Measurements from ENCODE around the gene RNF44. TPM values are rescaled to one million over a fixed set of nuclear protein-coding genes. Genes with fewer than 3 reads are reported as not detected.

Gene RNF44
- total RNA-seq (2021; fragmentation: NEBNext Ultra II Directional; extraction: Animal tissue kit (Norgen Biotek cat#: 25700)): 10 to 100 TPM; 10.6 to 13.4 (median 11.3) TPM
- long read RNA-seq, partial matches to known transcripts: 0 of 7 reads
- long read RNA-seq, other reads (novel, unspliced or antisense): 7 of 7 reads

- no peak for TF ChIP-seq CTCF (IDR thresholded peaks at IDR 0.05)
- Mint-ChIP-seq H3K27me3 (ENCODE audit: insufficient read depth) (peaks cover 6% of the 10 kb centered on the region), H3K36me3 (ENCODE audit: low read depth) (no peaks in the 10 kb centered on the region), H3K4me1 (ENCODE audit: low read depth) (peaks cover 51% of the 10 kb centered on the region), H3K27ac (peak within 1 kb of the TSS; percentile 98), H3K4me3 (peak within 1 kb of the TSS; percentile 95), H3K9me3 (no peaks in the 10 kb centered on the region)
- DNase-seq: peak; percentile 96
Observed at GRCh38 chr5:176536902-176537553, at the start of gene RNF44. RNF44 (minus strand) TSS chr5:176537402; CDS start chr5:176532472, 4,930 bp downstream.

GRCh38 chr5:176583076-176583475 lies 45.9 kb upstream of the RNF44 start:
- no peak for TF ChIP-seq CTCF (IDR thresholded peaks at IDR 0.05)
- H3K27me3 Mint-ChIP-seq (ENCODE audit: insufficient read depth): peaks cover 11% of the 10 kb centered on the region
- H3K36me3 Mint-ChIP-seq (ENCODE audit: low read depth): no peaks in the 10 kb centered on the region
- H3K4me3 Mint-ChIP-seq: no peak overlapping the region
- H3K9me3 Mint-ChIP-seq: peaks cover 11% of the 10 kb centered on the region
- no peaks in the 10 kb centered on the region for H3K4me1 Mint-ChIP-seq (ENCODE audit: low read depth)
- no peak overlapping the region for H3K27ac Mint-ChIP-seq
- no peak for DNase-seq

GRCh38 chr5:176581361-176581760 lies 44.2 kb upstream of the RNF44 start:
- DNase-seq: no peak
- H3K27ac Mint-ChIP-seq: no peak overlapping the region
- H3K36me3 Mint-ChIP-seq (ENCODE audit: low read depth): no peaks in the 10 kb centered on the region
- H3K4me1 Mint-ChIP-seq (ENCODE audit: low read depth): no peaks in the 10 kb centered on the region
- H3K9me3 Mint-ChIP-seq: peaks cover 11% of the 10 kb centered on the region
- H3K4me3 Mint-ChIP-seq: no peak overlapping the region
- TF ChIP-seq CTCF (IDR thresholded peaks at IDR 0.05): no peak
- peaks cover 13% of the 10 kb centered on the region for H3K27me3 Mint-ChIP-seq (ENCODE audit: insufficient read depth)

GRCh38 chr5:176579323-176579722 lies 42.1 kb upstream of the RNF44 start:
- no peak for DNase-seq
- no peaks in the 10 kb centered on the region for H3K9me3 Mint-ChIP-seq
- H3K4me3 Mint-ChIP-seq: no peak overlapping the region
- H3K4me1 Mint-ChIP-seq (ENCODE audit: low read depth): no peaks in the 10 kb centered on the region
- no peak for TF ChIP-seq CTCF (IDR thresholded peaks at IDR 0.05)
- H3K27me3 Mint-ChIP-seq (ENCODE audit: insufficient read depth): peaks cover 19% of the 10 kb centered on the region
- H3K36me3 Mint-ChIP-seq (ENCODE audit: low read depth): no peaks in the 10 kb centered on the region
- no peak overlapping the region for H3K27ac Mint-ChIP-seq

- H3K36me3 Mint-ChIP-seq (ENCODE audit: low read depth): no peaks in the 10 kb centered on the region
- H3K27ac Mint-ChIP-seq: no peak overlapping the region
- no peaks in the 10 kb centered on the region for H3K4me1 Mint-ChIP-seq (ENCODE audit: low read depth)
- DNase-seq: peak; percentile 33
- H3K4me3 Mint-ChIP-seq: no peak overlapping the region
- H3K27me3 Mint-ChIP-seq (ENCODE audit: insufficient read depth): peaks cover 13% of the 10 kb centered on the region
- H3K9me3 Mint-ChIP-seq: no peaks in the 10 kb centered on the region
- TF ChIP-seq CTCF (IDR thresholded peaks at IDR 0.05): peak; percentile 76
Observed at GRCh38 chr5:176578391-176578808, 41.2 kb upstream of the RNF44 start.

Measured in HFFc6 (cell line).